Non-pigmented ciliary epithelial cell (primary cell): ENCODE measurements around the gene TRIM36.
A peak's percentile ranks its signal among the peaks of the same experiment; 100 is the strongest.

Source experiments
- DNase-seq: peaks from one replicate; pipeline ENCODE4 v3.0.0-alpha.2; 2010; ENCODE audit warnings: low read depth

TRIM36 gene

DNA sequence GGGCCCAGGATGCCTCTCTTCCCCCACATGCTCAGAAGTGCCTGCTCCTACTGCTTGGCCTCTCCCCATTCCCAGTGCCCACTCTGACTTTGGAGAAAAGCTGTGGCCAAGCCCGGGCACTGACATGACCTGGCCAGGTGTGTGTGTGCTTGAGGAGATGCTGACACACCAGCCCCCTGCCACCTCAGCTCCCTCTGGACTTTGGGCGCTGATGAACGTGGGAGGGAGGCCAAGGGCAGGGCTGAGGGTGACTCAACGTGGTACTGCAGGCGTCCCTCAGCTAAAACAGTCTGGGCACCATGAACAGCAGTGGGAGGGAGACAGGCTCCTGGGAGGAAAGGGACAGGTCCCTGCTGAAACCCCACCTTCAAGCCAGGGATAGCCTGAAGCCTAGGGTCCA is 3.9 kb downstream of the TRIM36 start:
- DNase-seq, result no peak

DNA sequence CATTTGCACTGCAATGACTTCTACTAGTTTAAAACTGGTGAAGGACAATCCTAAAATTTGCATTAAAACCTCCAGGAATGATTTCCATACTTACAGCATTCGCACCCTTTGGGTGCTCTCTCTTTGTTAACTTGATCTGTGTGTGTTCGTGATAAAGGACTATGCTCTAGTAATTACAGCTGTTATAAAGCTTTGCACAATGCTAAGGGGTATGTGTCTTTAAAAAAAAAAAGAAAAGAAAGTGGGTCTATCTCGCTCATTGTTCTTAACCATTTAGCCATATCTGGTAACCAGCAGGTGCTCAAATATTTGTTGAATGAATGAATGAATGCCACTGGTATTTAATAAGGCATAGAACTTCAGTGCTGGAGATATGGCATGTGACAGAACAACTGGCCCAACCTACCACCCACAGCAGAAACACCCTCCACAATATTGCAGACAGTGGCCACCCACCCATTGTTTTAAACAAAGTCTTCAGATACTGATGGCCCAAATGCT is 8.7 kb downstream of the TRIM36 start:
- no peak for DNase-seq

DNA sequence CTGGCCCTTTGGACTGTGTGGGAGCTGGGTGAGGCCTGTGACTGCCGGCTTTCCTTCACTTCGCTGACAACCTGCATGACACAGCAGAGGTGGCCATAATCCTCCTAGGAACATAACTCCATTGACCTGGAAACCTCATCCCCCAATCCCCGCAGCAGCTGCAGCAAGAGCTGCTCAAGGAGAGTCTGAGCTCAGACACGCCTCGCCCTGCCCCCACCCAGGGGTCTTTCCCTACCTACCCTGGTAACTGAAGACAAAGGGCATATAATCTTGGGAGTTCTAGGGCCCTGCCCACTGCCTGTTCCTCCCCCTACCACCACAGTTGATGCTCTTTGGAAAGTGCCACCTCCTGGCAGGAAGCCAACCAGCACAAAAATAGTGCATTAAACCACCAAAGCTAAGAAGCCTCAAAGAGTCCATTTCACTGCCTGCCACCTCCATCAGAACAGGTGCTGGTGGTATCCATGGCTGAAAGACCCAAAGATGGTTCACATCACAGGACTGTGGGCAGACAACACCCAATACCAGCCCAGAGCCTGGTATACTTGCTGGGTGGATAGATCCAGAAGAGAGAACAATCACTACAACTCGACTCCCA is 18.4 kb downstream of the TRIM36 start:
- no peak for DNase-seq

DNA sequence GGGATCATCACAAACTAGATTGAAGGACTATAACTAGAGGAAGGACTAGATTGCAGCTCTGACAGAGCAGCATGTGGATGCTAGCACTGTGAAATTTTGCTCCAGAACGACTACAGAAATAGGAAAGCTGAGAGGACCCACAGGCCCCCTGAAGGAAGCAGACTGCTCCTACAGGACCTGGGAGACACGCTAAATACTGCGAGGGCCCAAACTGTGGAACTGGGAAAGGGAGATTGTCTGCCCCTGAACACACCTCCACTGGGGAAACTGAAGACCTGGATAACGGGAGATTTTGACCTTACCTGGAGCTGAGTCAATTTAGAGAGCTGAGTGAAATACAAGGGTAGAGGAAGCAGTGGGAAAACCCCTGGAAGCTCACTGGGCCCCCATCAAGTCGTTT is 19.2 kb downstream of the TRIM36 start:
- no peak for DNase-seq

DNA sequence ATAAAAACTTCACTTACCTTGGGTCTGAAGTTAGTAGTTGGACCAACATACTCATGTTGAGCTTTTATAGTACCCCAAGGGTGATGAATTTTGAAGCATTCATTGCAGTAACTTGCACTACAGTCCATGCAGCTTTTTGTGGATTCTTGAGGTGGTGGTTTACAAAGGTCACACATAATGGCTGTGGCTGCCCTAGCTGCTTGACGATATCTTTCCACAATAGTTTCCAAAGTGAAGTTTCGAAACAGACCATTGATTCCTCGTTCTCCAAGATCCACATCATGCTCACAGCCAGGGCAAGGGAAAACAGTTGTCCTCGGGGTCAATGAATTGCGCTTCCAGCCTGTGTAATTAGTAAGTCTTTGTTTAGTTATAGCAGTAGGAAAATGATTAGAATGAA is 22.7 kb downstream of the TRIM36 start:
- no peak for DNase-seq

DNA sequence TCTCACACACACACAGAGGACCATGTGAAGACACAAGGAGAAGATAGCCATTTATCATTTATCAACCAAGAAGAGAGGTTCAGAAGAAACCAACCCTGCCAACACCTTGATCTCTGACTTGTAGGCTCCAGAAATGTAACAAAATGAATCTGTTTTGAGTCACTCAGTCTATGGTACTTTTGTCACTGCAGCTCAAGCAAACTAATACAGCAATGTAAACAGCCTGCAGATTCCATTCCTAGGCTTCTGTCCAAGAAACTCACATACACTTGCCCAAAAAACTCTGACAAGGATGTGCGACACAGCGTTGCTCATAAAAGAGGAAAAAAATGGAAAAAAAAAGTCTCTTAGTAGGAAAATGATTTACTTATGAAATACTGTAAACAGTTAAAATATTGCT is 33.4 kb downstream of the TRIM36 start:
- no peak for DNase-seq

DNA sequence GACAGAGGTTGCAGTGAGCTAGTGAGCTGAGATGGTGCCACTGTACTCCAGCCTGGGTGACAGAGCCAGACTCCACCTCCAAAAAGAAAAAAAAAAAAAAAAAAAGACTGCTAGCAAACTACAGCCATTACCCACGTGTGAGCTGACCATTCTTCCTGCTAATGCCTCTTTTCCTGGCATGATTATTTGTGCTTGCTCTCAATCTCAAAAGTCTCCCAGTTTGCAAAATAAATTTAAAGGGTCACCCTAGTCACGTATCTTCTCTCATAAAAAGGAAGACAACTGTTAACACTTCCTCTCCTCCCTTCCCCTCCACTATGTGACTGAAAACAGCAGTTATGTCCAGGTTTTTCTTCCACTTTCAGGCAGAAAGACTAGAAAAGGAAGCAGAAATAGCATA is 37.2 kb downstream of the TRIM36 start:
- no peak for DNase-seq

DNA sequence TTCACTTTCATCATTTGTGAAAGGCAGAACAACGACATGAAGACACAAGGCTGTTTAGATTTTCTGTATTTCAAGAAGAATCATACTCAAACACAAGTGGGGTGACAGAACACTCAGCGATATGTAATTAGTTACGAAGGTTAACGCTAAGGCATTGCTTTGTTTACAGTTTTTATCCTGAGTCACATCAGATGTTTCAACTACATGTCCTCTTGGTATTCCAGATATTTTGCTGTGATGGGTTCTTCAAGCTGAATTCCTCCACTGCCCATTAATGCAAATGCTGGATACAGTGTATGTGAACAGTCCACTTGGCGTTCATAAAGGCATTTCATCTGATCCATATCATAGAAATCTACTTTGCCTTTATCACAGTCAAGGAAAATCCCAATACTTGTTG is 43.4 kb downstream of the TRIM36 start:
- DNase-seq, result no peak

DNA sequence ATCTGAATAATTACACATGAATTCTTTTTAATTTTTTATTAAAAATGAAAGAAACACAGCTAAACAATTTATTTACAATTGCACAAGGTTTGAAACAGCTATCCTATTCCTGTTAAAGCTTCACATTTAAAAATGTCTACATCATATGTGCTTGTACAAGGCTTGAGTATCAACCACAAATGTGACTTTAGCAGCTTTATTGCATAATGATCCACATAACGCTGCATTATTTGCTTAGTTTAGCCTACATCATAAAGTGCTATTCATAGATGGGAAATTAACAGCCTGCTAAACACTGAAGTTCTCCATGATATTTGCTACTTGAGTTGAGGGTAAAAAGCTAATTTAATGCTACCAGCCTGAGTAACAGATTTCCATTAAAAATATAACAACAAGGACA is 45.0 kb downstream of the TRIM36 start:
- DNase-seq, result no peak

DNA sequence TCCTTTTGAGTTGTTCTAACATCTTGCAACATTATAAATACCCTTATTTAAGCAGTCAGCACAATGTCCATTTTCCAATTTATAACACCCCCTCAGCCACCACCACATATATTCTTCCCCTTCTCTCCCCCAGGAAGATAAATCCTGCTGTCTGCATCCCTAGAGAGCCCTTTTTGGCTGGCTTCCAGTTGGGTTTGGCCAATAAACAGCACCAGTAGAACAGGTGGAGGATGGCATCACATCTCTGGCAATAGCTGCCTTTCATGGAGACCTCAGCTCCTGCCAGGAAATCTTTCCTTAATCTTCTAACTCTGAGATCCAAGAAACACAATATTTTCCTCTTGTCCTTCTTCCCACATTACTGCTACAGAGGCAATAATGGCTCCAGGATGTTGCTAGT is 53.7 kb downstream of the TRIM36 start:
- DNase-seq, result no peak

DNA sequence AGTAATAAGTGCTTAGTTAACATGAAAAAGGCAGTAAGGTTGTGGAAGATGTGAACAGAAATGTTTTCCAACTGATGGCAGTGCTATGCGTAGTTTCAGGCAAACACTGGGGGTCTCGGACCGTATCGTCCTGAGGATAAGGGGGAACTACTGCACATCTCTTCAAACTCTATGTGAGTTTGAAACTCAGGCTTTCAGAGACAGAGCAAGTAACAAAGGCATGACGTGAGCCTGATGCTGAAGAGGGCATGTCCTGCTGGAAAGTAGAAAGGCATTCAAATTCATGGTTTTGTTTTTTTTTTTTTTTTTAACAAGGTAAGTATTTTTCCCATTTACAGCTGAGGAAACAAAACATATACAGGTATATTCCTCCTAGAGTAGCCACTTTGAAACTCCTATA is 59.9 kb downstream of the TRIM36 start:
- DNase-seq, result no peak

DNA sequence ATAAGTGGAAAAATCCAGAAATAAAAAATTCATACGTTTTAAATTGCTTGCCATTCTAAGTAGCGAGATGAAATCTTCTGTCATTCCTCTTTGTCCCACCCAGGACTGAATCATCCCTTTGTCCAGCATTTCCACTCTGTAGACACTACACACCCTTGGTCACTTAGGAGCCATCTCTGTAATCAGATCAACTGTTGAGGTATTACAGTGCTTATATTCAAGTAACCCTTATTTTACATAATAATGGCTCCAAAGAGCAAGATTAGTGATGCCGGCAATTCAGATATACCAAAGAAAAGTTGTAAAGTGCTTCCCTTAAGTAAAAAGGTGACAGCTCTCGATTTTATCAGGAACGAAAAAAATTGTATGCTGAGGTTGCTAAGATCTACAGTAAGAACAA is 60.4 kb downstream of the TRIM36 start:
- DNase-seq, result no peak

DNA sequence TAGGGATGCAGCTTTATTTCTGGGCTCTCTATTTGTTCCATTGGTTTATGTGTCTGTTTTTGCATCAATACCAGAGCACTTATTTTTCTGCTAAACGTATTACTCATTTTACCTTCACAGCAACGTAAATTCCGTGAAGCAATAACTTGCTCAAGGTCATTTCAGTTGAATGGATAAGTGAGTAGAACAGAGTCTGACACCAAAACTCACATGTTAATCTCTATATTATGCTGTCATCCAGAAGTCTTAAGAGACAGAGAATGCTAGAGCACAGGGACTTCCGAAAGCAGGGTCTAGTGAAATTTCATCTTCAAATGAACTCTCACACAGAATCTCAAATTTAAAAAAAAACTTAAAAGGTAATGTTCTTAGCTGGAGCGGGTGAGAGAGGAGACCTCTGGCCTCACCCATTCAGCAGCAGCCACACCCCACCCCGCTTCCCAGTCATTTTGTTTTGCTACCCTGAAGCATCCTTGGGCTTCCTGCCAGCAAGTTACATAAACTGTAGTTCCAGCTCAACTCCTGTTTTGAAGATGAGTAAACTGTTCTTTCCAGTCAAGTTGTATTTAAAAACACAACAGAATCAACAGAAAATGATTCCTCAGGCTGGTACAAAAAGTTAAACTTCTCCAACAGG is 69.3 kb downstream of the TRIM36 start:
- DNase-seq, result peak; percentile 10

DNA sequence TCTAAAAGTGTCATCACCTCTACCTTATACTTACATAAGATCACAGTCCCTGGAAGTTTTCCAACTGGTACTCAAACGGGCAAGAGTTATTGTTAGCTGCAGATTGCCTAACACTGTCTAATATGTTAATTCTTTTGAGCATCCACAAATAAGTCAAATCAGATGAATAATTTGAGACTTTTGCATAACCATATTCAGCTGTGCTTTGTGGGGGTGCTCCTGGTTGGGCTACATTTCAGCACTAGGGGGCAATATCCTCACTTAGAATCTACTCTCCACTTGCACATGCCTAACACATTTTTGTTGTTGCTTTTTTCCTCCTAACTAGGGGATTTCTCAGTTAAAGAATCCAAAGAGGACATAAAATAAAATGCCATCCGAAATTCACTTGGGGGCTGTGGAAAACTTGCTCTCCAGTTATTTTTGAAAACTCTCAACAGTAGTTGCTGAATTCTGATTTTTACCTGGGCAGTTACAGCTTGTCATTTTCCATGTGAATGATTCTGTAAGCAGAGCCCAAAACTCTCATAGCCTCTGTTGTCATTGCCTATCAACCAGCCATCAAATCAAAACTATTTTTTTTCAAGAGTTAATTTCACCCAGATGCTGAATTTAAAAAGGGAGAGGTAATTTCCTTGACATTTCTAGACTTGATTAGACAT is 71.5 kb downstream of the TRIM36 start:
- peak; percentile 26 for DNase-seq

DNA sequence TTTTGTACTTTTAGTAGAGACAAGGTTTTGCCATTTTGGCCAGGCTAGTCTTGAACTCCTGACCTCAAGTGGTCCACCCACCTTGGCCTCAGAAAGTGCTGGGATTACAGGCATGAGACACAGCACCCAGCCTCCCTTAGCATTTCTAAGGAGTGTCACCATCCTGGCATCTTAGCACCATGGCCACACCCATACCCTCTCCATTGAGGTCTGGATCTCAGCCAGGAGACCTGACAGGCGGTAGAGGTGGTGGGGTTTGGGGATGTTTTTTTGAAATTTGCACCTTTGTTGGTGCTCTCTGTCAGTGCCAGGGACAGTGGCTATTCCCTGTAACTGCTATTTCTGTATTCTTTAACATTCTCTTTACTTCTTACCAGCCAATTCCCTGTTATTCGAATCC is 72.5 kb downstream of the TRIM36 start:
- no peak for DNase-seq

DNA sequence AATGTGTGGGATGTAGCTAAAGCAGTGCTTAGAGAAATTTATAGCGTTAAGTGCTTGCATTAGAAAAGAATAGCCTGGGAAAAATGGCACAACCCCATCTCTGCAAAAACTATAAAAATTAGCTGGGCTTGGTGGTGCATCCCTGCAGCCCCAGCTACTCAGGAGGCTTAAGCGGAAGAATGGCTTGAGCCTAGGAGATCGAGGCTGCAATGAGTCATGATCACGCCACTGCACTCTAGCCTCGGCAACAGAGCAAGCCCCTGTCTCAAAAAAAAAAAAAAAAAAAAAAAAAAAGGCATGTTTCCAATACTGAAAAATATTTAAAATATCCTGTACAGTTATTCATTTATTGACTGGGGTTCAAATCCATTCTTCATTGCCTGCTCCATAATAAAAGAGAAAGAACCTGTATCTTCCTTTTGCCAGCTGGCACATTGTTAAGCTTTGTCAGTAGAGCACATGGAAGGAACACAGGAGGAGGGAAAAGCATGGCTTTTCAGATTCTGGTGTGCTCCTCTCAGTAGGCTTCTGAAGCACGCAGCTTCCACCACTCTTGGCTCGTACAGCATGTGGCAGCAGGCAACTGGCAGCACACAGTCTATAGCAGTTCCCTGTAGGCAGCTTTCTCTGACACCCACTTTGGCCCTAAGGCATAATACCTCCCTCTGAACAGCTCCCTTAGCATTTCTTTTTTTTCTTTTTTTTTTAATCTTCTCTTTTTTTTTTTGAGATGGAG is 73.5 kb downstream of the TRIM36 start:
- DNase-seq, result no peak

DNA sequence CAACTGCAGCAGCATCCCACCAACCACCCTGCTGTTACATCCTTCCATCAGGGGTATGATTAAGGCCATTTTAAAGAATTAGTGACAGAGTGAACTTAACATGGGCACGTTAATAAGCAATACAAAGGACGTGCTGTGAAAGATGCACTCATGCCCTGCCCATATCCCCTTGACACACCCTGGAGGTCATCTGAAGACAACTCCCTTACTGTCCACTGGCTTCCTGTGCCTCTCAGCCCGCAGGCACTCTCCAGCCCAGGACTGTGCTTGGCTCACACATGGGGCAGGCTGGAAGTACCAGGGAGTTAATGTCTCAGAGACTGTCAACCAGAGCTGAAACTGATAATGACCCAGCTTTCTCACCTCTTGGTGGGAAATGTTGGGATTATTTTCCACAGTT is 81.8 kb downstream of the TRIM36 start:
- no peak for DNase-seq

DNA sequence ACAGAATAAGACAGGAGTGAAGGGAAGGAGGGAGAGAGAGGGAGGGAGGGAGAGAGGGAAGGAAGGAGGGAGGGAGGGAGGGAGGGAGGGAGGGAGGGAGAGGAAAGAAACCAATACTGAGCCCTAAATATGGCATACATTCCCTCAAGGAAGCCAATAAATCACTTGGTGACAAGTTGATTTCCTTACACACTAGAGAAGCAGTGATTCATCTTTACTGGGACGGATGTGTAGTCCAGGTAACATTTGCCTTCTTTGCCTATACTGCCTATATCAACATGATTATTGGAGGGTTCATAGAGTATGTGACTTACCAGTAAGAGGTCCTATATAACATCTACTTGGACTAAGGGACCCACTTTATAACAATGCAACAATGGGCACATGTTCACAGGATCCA is 83.2 kb downstream of the TRIM36 start:
- no peak for DNase-seq

DNA sequence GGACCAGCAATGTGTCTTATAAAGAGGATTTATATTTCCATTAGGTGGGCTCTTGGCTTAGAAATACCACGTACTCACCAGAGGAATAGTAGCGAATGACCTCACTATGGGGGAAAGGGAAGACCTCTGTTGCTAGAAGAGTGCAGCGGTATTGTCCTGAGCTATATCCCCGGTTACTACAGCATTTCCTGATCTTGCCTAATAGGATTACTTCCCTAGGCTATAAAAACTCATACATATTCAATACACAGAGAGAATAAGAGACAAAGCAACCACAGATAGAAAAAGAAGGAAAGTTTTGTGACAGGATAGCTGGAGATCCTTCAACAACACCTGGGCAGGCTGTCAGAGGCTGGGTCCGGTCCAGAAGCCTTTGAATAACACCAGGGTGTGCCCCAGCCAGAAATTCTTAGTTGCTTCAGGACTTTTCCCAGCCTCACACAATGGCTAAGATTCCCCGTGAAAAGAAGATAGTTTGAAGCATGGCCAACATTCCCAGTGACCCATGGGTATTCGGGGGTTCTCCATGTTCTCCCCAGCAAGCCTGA is 85.4 kb downstream of the TRIM36 start:
- DNase-seq, result no peak

DNA sequence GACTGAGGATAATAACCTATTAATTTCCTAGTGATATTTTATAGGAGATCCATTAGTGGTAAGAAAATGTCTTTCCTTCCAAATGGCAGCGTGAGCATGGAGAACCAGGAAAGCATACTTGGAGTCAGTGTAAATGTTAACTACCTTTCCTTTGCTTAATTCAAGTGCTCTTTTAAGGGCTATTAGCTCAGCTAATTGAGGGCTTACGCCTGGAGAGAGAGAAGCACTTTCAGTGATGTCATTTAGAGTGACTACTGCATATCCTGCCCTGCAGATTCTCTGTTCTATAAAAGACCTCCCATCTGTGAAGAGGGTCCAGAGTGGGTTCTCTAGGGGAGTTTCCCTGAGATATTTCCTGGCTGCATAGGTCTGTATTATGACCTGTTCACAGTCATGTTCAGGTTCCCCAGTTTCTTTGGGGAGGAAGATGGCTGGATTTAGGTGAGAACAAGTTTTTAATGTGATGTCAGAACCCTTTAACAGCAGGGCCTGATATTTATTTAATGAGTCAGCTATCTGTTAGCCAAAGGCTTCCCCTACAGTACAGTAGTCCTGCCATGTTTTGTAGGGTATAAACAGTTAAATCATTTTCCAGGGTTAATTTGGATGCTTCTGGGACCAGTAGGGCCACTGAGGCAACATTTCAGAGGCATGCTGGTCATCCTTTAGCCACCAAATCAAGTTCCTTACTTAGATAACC is 89.6 kb downstream of the TRIM36 start:
- DNase-seq, result no peak
